RPMI7951 (cell line): ENCODE measurements around the gene CRYBG2. TPM values are rescaled to one million over a fixed set of nuclear protein-coding genes. Genes with fewer than 3 reads are reported as not detected.

Experiments used
- DNase-seq: peaks from one replicate; pipeline ENCODE4 v3.0.0-alpha.2; 2012; ENCODE audit warnings: low read depth
- total RNA-seq: library from RNA; depleted of rRNA; stranded (reverse); fragments of >200 nt; shearing (Covaris generic); gene quantifications from 2 replicates; pipeline ENCODE4 v1.2.3, GENCODE V29; 2014

The CRYBG2 gene
- total RNA-seq, 1 experiment from 2014 or later, result not detected

GRCh38 chr1:26372039-26372438 lies 18.1 kb upstream of the CRYBG2 start:
- DNase-seq, result peak; percentile 69

DNA sequence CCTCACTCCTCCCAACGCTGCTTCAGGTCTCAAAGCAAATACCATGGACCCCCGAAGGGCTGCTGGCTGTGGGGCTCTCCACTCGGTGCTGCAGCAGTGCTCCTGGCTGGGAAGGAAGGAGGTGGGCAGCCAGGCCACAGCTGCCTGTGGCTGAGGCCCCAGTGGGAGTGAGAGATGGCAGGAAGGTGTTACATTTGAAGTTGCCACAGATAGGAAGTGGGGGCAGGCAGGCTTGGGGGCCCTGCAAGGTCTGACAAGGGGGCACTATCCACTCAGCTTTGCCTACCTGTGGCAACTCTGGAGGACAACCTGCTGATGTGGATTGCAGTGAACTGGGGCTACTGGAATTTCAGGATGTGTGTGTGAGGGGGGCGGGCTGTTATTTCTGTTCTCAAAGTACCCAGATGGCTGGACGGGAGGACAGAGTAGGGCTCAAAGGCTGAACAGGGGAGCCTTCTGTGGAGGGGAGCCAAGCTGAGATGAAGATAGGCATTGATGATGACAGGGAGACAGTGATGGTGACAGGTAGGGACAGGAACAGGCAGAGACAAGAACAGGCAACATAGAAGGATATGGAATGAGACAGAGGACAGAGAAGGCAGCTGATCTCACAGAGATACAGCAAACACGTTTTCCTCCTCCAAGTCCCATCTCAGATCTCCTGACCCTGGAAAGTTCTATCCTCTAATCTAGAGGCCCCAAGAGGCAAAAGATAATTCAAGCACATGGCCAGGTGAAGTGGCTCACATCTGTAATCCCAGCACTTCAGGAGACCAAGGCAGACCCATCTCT lies 16.9 kb upstream of the CRYBG2 start:
- no peak for DNase-seq

DNA sequence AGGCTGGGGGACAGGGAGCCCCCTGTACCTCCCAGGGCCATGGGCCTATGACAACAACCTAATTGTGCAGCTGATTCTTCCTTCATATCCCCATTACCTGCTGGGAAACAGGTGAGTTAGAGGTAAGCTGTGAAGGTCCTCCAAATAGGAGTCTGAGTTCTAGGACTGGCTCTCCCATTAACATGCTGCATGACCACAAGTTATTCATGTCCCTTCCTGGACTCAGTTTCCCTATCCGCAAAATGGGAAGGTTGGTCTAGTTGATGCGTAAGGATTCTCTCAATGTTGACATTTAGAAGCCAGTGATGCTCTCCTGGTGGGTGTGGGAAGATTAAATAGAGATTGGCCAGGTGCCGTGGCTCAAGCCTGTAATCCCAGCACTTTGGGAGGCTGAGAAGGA lies 14.6 kb upstream of the CRYBG2 start:
- no peak for DNase-seq

DNA sequence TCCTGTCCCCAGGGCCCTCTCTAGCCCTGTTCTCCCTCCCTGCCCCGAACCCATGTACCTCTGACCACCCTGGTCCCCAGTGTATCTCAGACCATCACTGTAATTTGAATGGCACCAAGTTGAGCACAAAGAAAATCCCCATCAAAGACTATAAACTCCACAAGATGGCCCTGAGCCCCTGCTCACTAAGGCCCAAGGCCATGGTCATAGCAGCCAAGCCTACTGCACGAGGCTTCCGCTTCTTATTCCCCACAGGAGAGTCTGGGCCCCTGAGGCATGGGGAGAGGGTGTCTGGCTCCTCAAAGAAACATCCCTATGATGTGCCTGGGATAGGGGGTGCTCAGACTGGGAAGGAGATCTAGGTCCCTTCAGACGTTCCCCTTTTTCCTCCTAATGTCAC lies 14.1 kb upstream of the CRYBG2 start:
- no peak for DNase-seq

DNA sequence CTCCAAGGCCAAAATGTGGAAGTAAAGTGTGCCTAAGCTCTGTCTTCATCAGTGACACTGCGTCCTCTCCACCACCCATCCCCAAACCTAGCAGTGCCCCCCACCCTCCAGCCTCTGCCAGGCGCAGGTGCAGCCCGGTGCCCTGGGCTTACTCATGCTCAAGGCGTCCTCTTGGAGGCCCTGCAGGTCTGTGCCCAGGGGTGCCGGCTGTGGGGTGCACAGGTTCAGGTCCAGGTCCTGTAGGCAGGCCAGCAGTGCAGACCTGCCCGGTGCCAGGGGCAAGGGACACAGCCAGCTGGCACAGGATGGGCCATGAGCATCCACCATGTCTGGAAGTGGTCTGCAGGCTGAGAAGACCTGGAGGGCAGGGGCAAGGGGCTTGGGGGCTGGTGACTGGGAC lies 13.5 kb upstream of the CRYBG2 start:
- no peak for DNase-seq

GRCh38 chr1:26364956-26365355 lies 11.0 kb upstream of the CRYBG2 start:
- DNase-seq, result no peak

DNA sequence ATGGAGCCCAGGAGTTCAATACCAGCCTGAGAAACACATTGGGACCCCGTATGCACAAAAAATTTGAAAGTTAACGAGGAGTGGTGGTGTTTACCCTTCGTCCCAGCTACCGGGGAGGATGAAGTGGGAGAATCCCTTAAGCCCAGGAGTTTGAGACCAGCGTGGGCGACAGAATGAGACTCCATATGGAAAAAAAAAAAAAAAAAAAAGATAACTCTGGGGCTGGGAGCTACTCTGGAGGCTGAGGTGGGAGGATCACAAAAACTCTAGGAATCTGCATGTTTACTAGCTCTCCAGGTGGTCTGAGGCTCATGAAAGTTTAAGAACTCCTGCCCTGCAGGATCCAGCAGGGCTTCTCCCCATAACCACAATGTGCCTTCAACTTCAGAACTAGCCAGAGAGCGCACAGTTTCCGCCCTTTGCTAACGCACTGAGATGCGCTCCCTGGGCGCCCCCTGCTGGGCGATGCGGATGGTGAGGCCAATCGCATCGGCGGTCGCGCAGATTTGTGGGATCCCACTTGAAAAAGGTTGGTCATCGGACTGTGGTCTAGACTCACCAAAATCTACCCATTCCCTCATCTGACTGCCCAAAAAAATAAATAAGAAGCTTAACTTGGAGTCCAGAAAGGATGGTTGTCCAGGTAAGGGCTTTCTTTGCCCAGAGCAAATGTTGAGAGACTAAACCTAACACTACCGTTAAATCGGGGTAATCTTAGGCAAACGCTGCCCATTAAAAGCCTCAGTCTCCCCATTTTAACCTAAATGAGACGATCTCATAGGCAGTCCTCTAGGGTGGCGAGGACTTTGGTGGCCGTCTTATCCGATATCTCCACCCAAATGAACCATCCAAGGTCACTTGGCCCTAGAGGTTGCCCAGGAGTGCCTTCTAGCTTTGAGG lies 9.9 kb upstream of the CRYBG2 start:
- DNase-seq, result peak; percentile 71

GRCh38 chr1:26362331-26362730 lies 8.4 kb upstream of the CRYBG2 start:
- DNase-seq, result no peak

- no peak for DNase-seq
Observed at GRCh38 chr1:26361605-26362122, 7.7 kb upstream of the CRYBG2 start.

DNA sequence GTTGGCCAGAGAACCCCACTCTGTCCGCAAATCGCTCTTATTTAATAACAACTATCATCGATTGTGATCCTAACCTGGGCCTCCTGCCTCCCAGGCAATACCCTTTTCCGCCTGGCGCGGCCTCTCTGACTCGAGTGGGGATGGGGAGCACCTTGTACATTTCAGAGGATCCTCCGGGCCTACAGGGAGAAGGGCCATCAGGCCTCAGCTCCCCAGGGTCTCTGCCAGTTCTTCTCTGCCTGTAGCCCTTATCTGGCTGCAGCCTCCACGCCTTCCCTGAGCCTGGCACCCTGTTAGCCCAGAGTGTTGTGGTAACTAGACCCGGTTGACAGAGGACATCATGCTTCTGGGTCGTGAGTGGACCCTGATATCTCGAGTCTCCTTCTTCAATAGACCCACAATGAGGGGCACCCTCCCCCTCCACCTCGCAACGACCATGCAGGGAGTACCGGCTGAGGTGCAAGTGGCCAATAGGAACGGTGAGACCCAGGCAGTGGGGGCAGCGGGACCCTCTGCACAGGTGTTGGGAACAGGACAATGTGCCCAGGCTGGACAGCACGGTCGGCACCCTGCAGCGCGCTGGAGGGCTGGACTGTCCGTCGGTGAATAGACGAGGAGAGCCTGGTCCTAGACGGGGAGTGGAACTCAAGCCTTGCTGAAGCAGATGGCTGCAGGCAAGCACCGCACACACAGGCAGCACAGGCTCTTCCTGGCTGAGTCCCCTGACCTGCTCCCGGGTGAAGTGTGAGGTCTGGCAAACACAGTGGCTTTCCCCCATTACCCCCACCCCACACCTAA lies 7.1 kb upstream of the CRYBG2 start:
- no peak for DNase-seq

GRCh38 chr1:26359981-26360806 lies 6.3 kb upstream of the CRYBG2 start:
- DNase-seq, result no peak

GRCh38 chr1:26358411-26359384 lies 4.8 kb upstream of the CRYBG2 start:
- no peak for DNase-seq

- DNase-seq, result no peak
Observed at GRCh38 chr1:26357121-26357602, 3.2 kb upstream of the CRYBG2 start.

DNA sequence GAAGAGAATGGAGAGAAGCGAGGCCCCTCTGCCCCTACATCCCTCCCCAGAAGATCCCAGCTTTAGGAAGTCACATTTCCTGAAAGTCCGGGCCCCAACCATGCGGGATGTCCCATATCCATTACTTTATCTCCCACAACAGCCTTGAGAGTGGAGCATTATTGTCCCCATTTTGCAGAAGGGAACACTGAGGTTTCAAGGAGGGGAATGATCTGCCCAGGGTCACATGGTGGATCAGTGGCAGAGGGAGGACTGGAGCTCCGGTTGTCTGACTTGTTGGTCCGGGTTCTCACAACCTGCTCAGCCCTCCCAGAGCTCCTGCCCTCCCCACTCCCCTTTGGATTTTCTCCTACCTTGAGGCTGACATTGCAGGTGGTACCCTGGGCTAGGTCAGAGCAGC lies 2.2 kb upstream of the CRYBG2 start:
- DNase-seq, result no peak

DNA sequence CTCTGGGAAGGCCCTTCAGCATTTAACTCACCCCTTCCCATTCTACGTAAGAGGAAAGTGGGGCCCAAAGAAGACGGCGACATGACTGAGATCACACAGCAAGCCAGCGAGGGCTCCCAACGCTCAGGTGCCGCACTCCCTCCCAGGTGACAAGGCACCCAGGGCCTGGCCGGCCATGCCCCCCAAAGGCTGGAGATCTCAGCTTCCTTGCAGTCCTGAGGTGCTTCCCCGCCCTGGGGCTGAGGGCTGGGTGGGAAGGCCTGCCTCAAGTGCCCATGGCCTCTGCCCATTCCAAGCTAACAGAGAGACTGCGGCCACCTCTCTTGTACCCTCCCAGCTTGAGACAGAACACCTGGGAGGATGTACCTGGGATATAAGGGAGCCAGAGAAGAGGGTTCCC lies 1.0 kb upstream of the CRYBG2 start:
- no peak for DNase-seq

- DNase-seq, result no peak
Observed at GRCh38 chr1:26353210-26353859, 595 bp downstream of the CRYBG2 start.

DNA sequence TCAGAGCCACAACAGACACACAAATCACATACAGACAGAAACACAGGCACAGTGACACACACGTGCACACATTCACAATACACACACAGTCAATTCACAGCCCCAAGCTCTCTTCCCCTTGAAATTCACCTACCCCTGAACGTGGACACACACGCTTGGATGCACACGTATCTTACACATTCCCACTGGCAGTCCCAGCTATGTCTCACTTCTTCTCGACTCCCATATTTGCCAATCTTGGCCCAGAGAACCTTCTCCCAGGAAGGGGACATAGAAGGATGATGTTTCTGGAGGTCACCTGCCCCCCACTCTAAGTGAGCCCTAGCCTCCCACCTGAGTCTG lies 1.6 kb downstream of the CRYBG2 start:
- DNase-seq, result no peak

DNA sequence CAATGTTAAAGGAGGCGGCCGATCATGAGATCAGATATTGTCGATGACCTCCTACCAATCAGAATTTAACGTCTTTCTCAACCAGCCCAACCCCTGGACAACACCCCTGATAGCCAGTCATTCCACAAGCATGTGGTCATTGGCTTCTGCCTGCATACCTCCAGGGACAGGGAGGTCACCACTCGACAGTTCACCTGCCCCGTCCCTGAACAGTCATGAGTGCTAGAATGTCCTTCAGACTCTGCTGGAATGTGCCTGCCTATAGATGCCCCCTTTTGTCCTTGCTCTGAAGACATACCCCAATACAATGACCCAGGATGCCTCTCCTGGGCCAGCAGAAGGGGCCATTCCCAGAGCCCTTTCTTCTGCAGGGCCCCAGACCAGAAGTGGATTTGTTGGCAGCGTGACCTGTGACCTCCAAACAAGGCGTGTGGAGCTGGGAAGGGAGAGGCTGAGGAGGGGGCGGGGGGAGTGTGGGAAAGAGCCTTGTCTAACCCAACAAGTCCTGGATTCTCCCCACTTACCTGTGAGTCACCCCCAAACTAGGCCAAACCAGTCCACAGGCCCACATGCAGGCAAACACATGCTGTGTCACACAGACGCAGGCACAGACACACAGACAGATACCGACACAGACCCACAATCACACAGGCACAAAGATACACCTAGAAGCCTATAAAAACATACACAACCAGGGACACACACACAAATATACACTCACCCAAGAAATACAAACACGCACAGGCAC lies 2.2 kb downstream of the CRYBG2 start:
- peak; percentile 33 for DNase-seq
